Hematopoietic multipotent progenitor cell treated with erythropoietin and hydrocortisone succinate and interleukin-3 and kit ligand, for 15 days (in vitro differentiated cells): ENCODE results near the gene IRF1.

Experiments used
- DNase-seq: peaks from one replicate; pipeline ENCODE4 v3.0.0-alpha.2; 2015; ENCODE audit warnings: low spot score

Gene IRF1

GRCh38 chr5:132460846-132461568 is 29.6 kb downstream of the IRF1 start:
- no peak for DNase-seq

GRCh38 chr5:132459983-132460838 is 30.4 kb downstream of the IRF1 start:
- peak; percentile 75 for DNase-seq

GRCh38 chr5:132459031-132459982 is 31.3 kb downstream of the IRF1 start:
- DNase-seq: no peak

GRCh38 chr5:132458651-132459030 is 31.9 kb downstream of the IRF1 start:
- DNase-seq: no peak

GRCh38 chr5:132458226-132458560 is 32.4 kb downstream of the IRF1 start:
- no peak for DNase-seq

GRCh38 chr5:132457371-132458225 is 33.0 kb downstream of the IRF1 start:
- DNase-seq: no peak

GRCh38 chr5:132456987-132457361 is 33.6 kb downstream of the IRF1 start:
- no peak for DNase-seq

GRCh38 chr5:132456296-132456986 is 34.1 kb downstream of the IRF1 start:
- no peak for DNase-seq

GRCh38 chr5:132455614-132456115 is 34.9 kb downstream of the IRF1 start:
- DNase-seq: no peak

- DNase-seq: no peak
Observed at GRCh38 chr5:132454361-132454760, 36.2 kb downstream of the IRF1 start.

GRCh38 chr5:132451387-132451786 is 39.2 kb downstream of the IRF1 start:
- DNase-seq: no peak

- no peak for DNase-seq
Observed at GRCh38 chr5:132449060-132449459, 41.5 kb downstream of the IRF1 start.

- DNase-seq: no peak
Observed at GRCh38 chr5:132447196-132447595, 43.4 kb downstream of the IRF1 start.

- no peak for DNase-seq
Observed at GRCh38 chr5:132446621-132447020, 44.0 kb downstream of the IRF1 start.

- no peak for DNase-seq
Observed at GRCh38 chr5:132445930-132446329, 44.6 kb downstream of the IRF1 start.

GRCh38 chr5:132445640-132445923 is 45.0 kb downstream of the IRF1 start:
- DNase-seq: no peak

GRCh38 chr5:132444841-132445639 is 45.5 kb downstream of the IRF1 start:
- DNase-seq: no peak

GRCh38 chr5:132444061-132444460 is 46.5 kb downstream of the IRF1 start:
- DNase-seq: no peak

- no peak for DNase-seq
Observed at GRCh38 chr5:132439521-132440089, 51.0 kb downstream of the IRF1 start.

- DNase-seq: no peak
Observed at GRCh38 chr5:132438917-132439316, 51.7 kb downstream of the IRF1 start.
